ENCODE measurements around the gene FBXO24. TPM values are rescaled to one million over a fixed set of nuclear protein-coding genes. Genes with fewer than 3 reads are reported as not detected.
"Not testable (repeated sequence)": the region's sequence is repeated elsewhere in the genome, so short reads cannot be mapped to it uniquely, and the experiment has no call there.

FBXO24 gene, protein sequence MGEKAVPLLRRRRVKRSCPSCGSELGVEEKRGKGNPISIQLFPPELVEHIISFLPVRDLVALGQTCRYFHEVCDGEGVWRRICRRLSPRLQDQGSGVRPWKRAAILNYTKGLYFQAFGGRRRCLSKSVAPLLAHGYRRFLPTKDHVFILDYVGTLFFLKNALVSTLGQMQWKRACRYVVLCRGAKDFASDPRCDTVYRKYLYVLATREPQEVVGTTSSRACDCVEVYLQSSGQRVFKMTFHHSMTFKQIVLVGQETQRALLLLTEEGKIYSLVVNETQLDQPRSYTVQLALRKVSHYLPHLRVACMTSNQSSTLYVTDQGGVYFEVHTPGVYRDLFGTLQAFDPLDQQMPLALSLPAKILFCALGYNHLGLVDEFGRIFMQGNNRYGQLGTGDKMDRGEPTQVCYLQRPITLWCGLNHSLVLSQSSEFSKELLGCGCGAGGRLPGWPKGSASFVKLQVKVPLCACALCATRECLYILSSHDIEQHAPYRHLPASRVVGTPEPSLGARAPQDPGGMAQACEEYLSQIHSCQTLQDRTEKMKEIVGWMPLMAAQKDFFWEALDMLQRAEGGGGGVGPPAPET
- 0.77 TPM for polyA plus RNA-seq (2013, experiment 1 of 2; ENCODE audit: insufficient read length)
- 0.81 TPM for polyA plus RNA-seq (2013, experiment 2 of 2; ENCODE audit: insufficient read length)

- DNase-seq: peak; percentile 100
Measured at GRCh38 chr7:100586266-100587025, at the start of gene FBXO24. FBXO24 (plus strand) TSS chr7:100586328; CDS start chr7:100586626, 298 bp downstream.

DNA sequence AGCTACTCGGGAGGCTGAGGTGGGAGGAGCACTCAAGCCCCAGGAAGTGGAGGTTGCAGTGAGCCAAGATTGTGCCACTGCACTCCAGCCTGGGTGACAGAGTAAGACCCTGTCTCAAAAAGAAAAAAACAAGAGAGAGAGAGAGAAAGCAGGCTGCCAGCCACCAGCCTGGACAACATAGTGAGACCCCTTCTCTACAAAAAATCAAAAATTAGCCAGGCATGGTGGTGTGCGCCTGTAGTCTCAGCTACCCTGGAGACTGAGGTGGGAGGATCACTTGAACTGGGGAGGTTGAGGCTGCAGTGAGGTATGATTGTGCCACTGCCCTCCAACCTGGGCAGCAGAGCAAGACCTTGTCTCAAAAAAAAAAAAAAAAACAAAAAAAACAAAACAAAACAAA, 49.4 kb upstream of the FBXO24 start:
- not testable (repeated sequence) for DNase-seq

DNA sequence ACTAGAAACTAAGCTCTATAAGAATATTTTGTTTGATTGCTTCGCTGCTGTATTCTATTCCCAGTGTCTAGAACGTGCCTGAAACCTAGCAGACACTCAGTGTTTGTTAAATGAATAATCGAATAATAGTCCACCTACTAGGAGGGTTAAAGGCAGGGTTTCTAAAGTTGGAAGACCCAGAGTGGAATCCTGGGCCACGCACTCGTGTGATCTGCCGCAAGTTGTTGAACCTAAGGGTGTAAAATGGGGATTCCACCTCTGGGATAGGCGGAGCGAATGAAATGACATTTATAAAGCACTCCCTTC, 47.8 kb upstream of the FBXO24 start:
- no peak for DNase-seq

DNA sequence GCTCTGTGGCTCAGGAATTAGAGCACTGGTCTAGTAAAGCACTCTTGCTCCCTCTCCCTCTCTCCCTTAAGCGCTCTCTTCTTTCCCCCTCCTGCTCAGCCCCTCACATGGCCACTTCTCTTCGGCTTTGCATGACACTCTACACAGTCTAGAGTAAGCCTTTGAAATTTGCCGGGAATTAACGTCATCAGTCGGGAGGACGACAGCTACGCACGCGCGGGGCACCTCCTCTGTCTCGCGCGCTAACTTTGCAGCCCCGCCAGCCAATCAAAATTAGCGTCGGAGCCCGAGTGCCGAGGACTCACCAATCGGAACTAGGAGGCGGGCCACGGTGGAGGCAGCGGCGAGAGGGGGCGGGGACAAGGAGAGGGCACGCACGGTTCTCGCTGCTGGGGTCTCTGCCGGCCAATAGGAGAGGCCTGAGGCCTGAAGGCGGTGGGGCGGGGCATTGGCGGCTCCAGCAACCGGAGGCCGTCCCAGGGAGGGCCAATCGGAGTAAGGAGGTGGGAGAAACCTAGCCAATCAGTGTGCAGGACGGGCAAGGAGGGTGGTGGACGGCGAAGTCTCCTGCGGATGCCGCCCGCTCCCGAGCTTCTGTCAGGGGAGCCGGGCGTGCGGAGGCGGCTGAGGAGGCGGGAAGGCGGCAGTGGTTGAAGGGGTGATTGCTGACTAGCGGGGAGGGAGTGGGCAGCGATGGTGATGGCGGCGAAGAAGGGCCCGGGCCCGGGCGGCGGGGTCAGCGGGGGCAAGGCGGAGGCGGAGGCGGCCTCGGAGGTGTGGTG, 47.3 kb upstream of the FBXO24 start, which contains the start of gene AGFG2:
TSS of gene AGFG2 (plus strand) at position 550 of the 782 bp plus-strand sequence. CDS start at position 694, 144 bp downstream.
- DNase-seq: peak; percentile 100

- DNase-seq: no peak
Measured at GRCh38 chr7:100539436-100540006, 46.6 kb upstream of the FBXO24 start.

- DNase-seq: no peak
Measured at GRCh38 chr7:100540073-100540723, 45.9 kb upstream of the FBXO24 start.

GRCh38 chr7:100541309-100541708, 44.8 kb upstream of the FBXO24 start:
- DNase-seq: not testable (repeated sequence)

DNA sequence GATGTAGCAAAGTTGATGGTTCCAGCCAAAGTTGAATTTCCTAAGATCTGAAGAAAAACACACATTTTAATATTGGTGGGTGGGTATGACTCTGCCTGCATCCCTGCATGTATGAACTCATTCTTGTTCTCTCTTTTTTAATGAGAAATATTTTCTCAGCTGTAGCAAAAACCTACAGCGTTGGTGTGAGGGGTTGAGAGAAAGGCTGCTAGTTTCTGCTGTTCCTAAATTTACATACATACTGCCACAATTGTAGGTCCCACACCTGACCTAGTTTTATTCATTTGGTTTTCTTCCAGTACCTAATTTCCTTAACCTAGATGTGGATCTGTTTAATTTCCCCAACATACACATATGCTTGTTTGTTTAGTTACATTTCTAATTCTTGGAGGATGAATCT, 42.5 kb upstream of the FBXO24 start:
- no peak for DNase-seq

DNA sequence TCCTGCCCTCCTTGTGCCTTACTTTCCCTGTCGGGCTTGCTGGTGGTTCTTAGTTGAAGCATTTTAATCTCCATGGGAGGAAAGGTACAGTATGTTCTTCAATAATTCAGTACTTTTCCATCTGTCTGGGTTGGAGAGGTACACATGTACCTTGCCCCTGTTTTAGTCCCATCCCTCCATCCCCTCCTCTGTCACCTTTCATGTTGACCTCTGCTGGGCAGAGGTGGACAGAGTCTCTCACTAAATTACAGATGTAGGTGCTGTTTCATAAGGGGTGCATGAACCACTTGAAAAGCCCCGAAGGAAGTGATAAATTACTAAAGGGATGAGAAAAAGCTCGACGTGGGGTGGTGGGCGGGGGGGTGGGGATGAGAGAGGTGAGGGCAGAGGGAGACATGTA, 41.7 kb upstream of the FBXO24 start:
- DNase-seq: no peak

DNA sequence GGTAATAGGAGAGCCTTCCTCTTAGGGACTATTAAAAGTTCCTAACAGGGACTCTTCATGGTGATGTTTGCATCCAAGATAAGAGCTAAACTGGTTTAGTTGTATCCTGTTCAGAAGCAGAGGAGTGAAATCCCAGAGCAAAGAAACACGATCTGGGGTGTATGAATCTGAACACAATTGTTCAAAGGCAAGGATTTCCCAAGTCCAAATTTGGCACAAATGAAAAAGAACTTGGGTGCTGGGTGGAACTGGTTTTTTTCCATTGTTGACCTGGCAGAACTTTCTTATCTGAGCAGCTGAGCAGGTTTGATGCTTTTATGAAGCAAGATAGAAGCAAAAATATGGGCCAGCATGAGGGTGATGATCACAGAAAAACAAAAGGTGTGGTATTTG, 41.2 kb upstream of the FBXO24 start:
- DNase-seq: no peak

GRCh38 chr7:100545360-100546128, 40.6 kb upstream of the FBXO24 start:
- DNase-seq: peak; percentile 90

DNA sequence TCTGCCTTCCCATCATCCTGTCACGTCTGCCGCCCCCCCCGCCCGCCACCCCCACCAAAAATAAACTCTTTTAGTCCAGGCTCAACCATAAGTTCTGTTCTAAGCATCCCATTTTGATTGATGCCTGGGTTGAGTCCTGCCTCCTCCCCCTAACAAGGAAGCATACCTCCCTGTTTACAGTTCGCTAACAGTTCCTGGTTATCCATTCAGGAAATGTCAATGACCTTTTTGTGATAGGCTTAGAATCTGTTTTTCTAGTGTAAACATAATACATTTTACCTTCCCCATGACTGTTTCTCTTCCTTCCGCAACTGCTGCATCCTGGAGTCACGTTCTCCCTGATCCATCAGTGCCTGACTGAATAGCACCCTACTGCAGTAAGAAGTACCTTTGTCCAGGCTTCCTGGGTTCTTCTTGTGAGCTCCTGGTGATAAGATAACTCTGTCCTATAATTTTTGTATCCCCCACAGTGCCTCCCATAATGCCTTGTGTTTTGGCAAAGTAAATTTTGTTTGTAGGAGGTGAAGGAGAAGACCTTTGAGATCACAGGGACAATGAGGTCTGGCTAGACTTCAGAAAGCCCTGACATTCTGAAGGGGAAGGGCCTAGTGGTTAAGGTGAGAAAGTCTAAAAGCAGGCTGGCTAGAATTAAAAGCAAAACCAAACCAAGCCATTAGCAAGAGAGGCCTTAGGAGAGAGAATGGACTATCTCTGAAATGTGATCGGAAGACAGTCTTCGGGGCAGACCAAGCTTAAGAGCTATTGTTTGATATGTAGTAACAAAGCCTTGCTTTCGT, 39.8 kb upstream of the FBXO24 start:
- no peak for DNase-seq

DNA sequence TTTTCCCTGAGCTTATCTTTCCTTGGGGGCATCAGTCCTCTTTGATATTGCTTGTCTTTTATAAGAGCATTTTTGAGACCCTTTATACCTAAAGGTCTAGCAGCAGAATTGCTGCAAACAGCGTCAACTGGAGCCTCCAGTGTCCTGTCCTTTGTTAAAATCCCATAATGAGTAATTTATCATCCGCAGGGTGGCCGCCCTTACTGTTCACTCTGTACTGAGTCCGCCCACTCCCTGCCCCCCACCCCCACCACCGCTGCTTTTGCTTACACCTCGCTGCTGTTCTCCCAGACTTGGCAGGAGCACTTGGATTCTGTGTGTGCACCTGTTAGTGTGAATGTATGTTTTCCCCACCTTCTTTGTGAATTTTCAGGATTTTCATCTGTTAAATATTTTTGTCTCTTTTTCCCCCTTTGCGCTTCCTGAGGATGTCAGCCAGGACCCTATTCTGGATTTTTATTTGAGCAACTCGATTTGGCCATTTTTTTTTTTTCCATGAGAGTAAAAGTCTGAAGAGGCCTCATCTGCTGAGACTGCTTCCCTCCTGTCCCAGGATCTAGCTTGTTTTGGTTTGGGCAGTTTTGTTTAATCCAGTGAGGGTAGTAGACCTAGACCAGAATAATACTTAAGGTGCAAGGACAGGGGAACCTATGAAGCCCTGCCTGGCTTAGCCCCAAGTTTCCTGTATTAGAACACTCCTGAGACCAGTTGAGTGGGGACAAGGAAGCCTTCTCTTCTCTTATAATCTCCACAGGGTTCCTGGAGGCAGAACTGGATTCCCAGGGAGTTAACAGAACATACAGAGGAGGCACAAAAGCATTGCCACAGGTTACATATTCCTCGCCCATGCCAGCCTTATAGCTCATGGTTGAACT, 39.0 kb upstream of the FBXO24 start:
- DNase-seq: no peak

- peak; percentile 33 for DNase-seq
Measured at GRCh38 chr7:100547872-100548271, 38.3 kb upstream of the FBXO24 start.

GRCh38 chr7:100548446-100548845, 37.7 kb upstream of the FBXO24 start:
- DNase-seq: peak; percentile 57

DNA sequence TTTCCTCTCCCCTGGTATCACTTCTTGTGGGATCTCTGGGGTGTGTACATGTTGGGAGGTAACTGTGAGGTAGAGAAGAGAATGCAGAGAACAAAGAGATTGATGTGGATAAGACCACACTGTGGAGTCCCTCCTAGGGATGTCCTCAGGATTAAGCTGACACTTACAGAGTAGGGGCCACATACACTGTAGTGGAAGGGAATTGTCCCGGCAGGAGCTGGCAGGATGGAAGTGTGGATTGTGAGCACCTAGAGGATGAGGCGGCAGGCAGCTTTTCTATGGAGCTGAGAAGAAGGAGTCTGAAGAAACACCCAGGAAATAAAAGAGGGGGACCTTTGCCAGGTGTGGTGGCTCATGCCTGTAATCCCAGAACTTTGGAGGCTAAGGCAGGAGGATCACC, 33.6 kb upstream of the FBXO24 start:
- no peak for DNase-seq

DNA sequence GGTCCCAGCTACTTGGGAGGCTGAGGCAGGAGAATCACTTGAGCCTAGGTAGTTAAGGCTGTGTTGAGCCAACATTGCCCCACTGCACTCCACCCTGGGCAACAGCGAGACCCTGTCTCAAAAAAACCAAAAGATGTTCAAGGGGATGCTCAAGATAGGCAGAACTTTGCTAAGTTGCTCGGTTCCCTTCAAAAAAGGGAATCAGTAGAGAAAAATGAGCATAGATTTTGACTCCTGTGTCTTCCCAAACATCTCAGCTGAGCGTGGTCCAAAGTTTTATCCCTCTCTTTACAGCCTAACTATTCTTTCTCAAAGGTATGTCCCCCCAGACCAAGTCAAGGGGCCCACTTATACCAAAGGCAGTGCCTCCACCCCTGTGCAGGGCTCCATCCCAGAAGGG, 33.1 kb upstream of the FBXO24 start:
- DNase-seq: no peak

DNA sequence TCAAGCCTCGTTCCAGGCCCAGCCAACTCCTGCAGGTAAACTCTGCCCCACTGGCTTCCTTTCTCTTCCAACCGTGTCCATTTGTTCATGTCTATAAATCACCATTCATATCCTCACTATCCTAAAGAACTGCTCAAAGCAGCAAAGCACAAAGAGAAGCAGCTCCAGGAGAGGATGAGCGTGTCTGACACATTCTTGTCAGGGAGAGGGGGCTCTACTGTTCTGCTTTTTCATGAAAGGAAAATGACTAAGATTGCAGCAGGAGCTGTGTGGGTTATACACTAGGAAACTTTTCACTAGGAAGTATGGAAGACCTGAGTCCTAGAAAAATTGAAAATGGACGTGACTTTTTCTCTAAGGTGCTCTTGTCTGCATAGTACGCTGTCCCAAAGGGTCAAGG, 30.4 kb upstream of the FBXO24 start:
- DNase-seq: no peak

- DNase-seq: no peak
Measured at GRCh38 chr7:100556541-100556940, 29.6 kb upstream of the FBXO24 start.

Measured in fibroblast of skin of abdomen (primary cell).